Breast epithelium (tissue), 3 donors: ENCODE results near the gene ZNF423.

Source experiments
- POLR2A ChIP-seq: fragments of 450-650 bp; IDR thresholded peaks from one replicate; pipeline ENCODE4 v1.6.1; 2016; ENCODE audit warnings: antibody characterized with exemption, mild to moderate bottlenecking, moderate library complexity
- POLR2AphosphoS5 ChIP-seq, 3 donors: sonication (generic); formaldehyde crosslinking; IDR thresholded peaks; one replicate each; pipeline ENCODE4 v1.6.1; 2017; ENCODE audit warnings: antibody characterized with exemption in 3 of 3
- TF ChIP-seq, protein P1 (sequence below), 3 donors: fragments of 450-650 bp; IDR thresholded peaks; one replicate each; pipeline ENCODE4 v1.5.1; 2016 to 2017; ENCODE audit warnings: antibody characterized with exemption in 3 of 3, mild to moderate bottlenecking in 3 of 3, moderate library complexity in 3 of 3

DNA sequence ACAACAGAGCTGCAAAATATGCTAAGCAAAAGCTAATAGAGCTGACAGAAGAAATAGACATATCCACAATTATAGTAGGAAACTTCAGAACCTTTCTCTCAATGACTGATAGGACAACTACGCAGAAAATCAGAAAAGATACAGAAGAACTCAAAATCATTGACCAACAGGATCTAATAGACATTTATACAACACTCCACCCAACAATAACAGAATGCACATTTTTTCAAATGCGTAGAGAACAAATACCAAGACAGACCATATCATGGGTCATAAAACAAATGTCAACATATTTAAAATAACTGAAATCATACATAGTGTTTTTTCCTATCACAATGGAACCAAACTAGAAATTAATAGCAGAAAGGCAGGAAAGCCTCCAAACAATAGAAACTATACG, 244.9 kb downstream of the ZNF423 start:
- TF ChIP-seq, protein P1, sequence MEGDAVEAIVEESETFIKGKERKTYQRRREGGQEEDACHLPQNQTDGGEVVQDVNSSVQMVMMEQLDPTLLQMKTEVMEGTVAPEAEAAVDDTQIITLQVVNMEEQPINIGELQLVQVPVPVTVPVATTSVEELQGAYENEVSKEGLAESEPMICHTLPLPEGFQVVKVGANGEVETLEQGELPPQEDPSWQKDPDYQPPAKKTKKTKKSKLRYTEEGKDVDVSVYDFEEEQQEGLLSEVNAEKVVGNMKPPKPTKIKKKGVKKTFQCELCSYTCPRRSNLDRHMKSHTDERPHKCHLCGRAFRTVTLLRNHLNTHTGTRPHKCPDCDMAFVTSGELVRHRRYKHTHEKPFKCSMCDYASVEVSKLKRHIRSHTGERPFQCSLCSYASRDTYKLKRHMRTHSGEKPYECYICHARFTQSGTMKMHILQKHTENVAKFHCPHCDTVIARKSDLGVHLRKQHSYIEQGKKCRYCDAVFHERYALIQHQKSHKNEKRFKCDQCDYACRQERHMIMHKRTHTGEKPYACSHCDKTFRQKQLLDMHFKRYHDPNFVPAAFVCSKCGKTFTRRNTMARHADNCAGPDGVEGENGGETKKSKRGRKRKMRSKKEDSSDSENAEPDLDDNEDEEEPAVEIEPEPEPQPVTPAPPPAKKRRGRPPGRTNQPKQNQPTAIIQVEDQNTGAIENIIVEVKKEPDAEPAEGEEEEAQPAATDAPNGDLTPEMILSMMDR (IDR thresholded peaks at IDR 0.05): no peak
- no peak for TF ChIP-seq POLR2A
- no peak for TF ChIP-seq POLR2AphosphoS5 (IDR thresholded peaks at IDR 0.05)
